Mammary epithelial cell (primary cell): ENCODE data around the gene WDR37.

Source experiments
- CTCF ChIP-seq, 2 donors: IDR thresholded peaks in 1 of 2; conservative IDR thresholded peaks in 1 of 2; 2 replicates each; pipeline ENCODE4 v1.5.1; 2011 to 2012; ENCODE audit warnings: inconsistent platforms in 2 of 2, low read length in 2 of 2, mild to moderate bottlenecking in 2 of 2, control low read depth in 1 of 2, low read depth in 1 of 2; ENCODE audit not compliant: insufficient read depth in 1 of 2; ENCODE audit errors: extremely low read depth in 1 of 2
- EZH2 ChIP-seq: IDR thresholded peaks from 2 replicates; pipeline ENCODE4 v1.6.1; 2012; ENCODE audit warnings: low read length, inconsistent platforms, borderline replicate concordance

GRCh38 chr10:1050145-1050544, 6.0 kb upstream of the WDR37 start:
- no peak for TF ChIP-seq CTCF (conservative IDR thresholded peaks at IDR 0.05 in 1 of 2, IDR thresholded peaks at IDR 0.05 in 1 of 2; ENCODE audit: extremely low read depth in 1 of 2, insufficient read depth in 1 of 2, low read depth in 1 of 2, low read length in 2 of 2)
- no peak for TF ChIP-seq EZH2
